ENCODE measurements around the gene YJEFN3. TPM values are rescaled to one million over a fixed set of nuclear protein-coding genes. Genes with fewer than 3 reads are reported as not detected.

Gene YJEFN3
- total and polyA plus RNA-seq, 2 donors (not counting 3 experiments of a cell fraction or from before 2014, with no cell fraction given), result 1.9 to 2.1 TPM

DNA sequence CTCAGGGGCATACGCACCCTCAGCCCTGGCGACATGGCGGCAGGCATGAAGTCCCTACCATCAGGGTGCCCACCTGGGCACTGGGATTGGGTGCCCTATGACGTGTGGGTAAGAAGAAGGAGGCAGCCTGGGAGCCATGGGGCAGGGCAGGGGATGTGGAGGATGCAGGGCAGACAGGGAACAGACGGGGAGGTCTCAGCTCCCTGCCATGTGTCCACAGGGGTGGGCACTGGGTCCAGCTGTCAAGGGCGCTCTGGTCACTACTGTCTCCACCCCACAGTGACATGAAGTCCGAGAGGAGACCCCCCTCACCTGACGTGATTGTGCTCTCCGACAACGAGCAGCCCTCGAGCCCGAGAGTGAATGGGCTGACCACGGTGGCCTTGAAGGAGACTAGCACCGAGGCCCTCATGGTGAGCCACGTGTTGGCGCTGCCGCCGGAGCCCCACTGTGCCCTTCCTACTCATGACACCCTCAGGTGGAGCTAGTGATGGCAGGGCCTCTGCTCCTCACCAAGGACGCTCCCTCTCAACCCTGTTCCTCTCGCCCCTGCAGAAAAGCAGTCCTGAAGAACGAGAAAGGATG is 36.6 kb upstream of the YJEFN3 start:
- no peaks in the 10 kb centered on the region for H4K20me1 ChIP-seq (replicated peaks; ENCODE audit: control insufficient read depth, extremely low read depth, insufficient read depth, low read length)
- peaks cover 2 to 33% of the 10 kb centered on the region in 2 experiments for H3K36me3 ChIP-seq (ENCODE audit: control insufficient read depth in 2 of 2, extremely low read depth in 1 of 2, insufficient read depth in 2 of 2, low read length in 2 of 2)
- peaks cover 48% of the 10 kb centered on the region for H3K79me2 ChIP-seq (ENCODE audit: control insufficient read depth, insufficient read depth, low read length)
- FAIRE-seq, result no peak
- dilution Hi-C loops (cut with MboI; ENCODE audit: extremely low pct_ligation_motif_present, low sequenced_read_pairs), result no loop called here
- H2AFZ ChIP-seq (ENCODE audit: low read depth, low read length), result no peak overlapping the region
- BruUV-seq (replicated peaks), result no TSS peak
- no peak for DNase-seq (ENCODE audit: low read depth, low spot score)
- H3K4me2 ChIP-seq (ENCODE audit: insufficient read depth, low read length), result no peak overlapping the region
- ChIA-PET POLR2A (interaction anchor here (1.1 kb wide), 1 partner anchor 16 kb away, joined by 7 read pairs; no protein-coding TSS in a partner anchor), CTCF (interaction anchor here (0.6 to 5.1 kb wide), 5 partner anchors 125 to 195 kb away, joined by 3 to 127 read pairs (median 3); no protein-coding TSS in a partner anchor)
- no peak overlapping the region for H3K27ac ChIP-seq (ENCODE audit: insufficient read depth, low read depth, low read length)
- H3K9ac ChIP-seq (replicated peaks; ENCODE audit: extremely low read depth, insufficient read depth, low read length), result no peak overlapping the region
- no peak overlapping the region for H3K4me3 ChIP-seq (replicated peaks in 1 of 3; ENCODE audit: insufficient read depth in 1 of 3, low read depth in 1 of 3, low read length in 3 of 3)
- H3K4me1 ChIP-seq (ENCODE audit: control insufficient read depth, extremely low read depth, insufficient read depth, low read length), result peaks cover 25% of the 10 kb centered on the region
- no peaks in the 10 kb centered on the region for H3K27me3 ChIP-seq (ENCODE audit: control insufficient read depth in 2 of 2, insufficient read depth in 2 of 2, low read length in 2 of 2)
- no peaks in the 10 kb centered on the region for H3K9me3 ChIP-seq (replicated peaks; ENCODE audit: control insufficient read depth, insufficient read depth, low read length)
- H3K9me1 ChIP-seq (replicated peaks; ENCODE audit: control insufficient read depth, extremely low read depth, insufficient read depth, low read length), result no peaks in the 10 kb centered on the region
- TF ChIP-seq, protein P1, sequence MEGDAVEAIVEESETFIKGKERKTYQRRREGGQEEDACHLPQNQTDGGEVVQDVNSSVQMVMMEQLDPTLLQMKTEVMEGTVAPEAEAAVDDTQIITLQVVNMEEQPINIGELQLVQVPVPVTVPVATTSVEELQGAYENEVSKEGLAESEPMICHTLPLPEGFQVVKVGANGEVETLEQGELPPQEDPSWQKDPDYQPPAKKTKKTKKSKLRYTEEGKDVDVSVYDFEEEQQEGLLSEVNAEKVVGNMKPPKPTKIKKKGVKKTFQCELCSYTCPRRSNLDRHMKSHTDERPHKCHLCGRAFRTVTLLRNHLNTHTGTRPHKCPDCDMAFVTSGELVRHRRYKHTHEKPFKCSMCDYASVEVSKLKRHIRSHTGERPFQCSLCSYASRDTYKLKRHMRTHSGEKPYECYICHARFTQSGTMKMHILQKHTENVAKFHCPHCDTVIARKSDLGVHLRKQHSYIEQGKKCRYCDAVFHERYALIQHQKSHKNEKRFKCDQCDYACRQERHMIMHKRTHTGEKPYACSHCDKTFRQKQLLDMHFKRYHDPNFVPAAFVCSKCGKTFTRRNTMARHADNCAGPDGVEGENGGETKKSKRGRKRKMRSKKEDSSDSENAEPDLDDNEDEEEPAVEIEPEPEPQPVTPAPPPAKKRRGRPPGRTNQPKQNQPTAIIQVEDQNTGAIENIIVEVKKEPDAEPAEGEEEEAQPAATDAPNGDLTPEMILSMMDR (IDR thresholded peaks at IDR 0.05; ENCODE audit: extremely low read depth in 1 of 2, insufficient read depth in 1 of 2, low read depth in 1 of 2, low read length in 2 of 2), result no peak
- TF ChIP-seq EZH2 (IDR thresholded peaks at IDR 0.05; ENCODE audit: borderline replicate concordance, low read depth, low read length, severe bottlenecking) (no peak), POLR2AphosphoS5 (IDR thresholded peaks at IDR 0.05; ENCODE audit: insufficient read depth, low read depth, low read length) (no peak), MYC (IDR thresholded peaks at IDR 0.05; ENCODE audit: low read depth, low read length) (no peak), JUN (IDR thresholded peaks at IDR 0.05; ENCODE audit: borderline replicate concordance, insufficient read depth, insufficient read length, low read depth) (no peak), FOS (IDR thresholded peaks at IDR 0.05; ENCODE audit: borderline replicate concordance, insufficient read depth, low read length) (no peak), POLR2A (IDR thresholded peaks at IDR 0.05; ENCODE audit: low read depth, low read length) (no peak), GATA2 (IDR thresholded peaks at IDR 0.05; ENCODE audit: insufficient read depth, insufficient read length, low read depth, low read length) (no peak)
- TF ChIP-seq, protein P2, sequence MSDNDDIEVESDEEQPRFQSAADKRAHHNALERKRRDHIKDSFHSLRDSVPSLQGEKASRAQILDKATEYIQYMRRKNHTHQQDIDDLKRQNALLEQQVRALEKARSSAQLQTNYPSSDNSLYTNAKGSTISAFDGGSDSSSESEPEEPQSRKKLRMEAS (IDR thresholded peaks at IDR 0.05; ENCODE audit: insufficient read depth, insufficient read length), result no peak
- intact Hi-C loops (cut with micrococcal nuclease), result no loop called here
